NCI-H226 (cell line): ENCODE results near the gene PFN3.
A peak's percentile ranks its signal among the peaks of the same experiment; 100 is the strongest.
"Not testable (repeated sequence)": the region's sequence is repeated elsewhere in the genome, so short reads cannot be mapped to it uniquely, and the experiment has no call there.

Experiments
- DNase-seq: peaks from one replicate; pipeline ENCODE4 v3.0.0-alpha.2; 2015

Gene PFN3

GRCh38 chr5:177390363-177391300 lies 9.8 kb downstream of the PFN3 start:
- DNase-seq, result peak; percentile 58

- peak; percentile 86 for DNase-seq
Observed at GRCh38 chr5:177389241-177390169, 11.0 kb downstream of the PFN3 start.

GRCh38 chr5:177388521-177389052 lies 11.9 kb downstream of the PFN3 start:
- DNase-seq, result no peak

- no peak for DNase-seq
Observed at GRCh38 chr5:177387405-177387804, 13.1 kb downstream of the PFN3 start.

- DNase-seq, result no peak
Observed at GRCh38 chr5:177386542-177386941, 13.9 kb downstream of the PFN3 start.

- DNase-seq, result no peak
Observed at GRCh38 chr5:177385720-177386119, 14.7 kb downstream of the PFN3 start.

- DNase-seq, result no peak
Observed at GRCh38 chr5:177384134-177384533, 16.3 kb downstream of the PFN3 start, which contains the start of gene SLC34A1. TSS of gene SLC34A1 (plus strand) at chr5:177384434. CDS start at chr5:177385742, 1,308 bp downstream.

GRCh38 chr5:177383181-177383580 lies 17.3 kb downstream of the PFN3 start:
- no peak for DNase-seq

- no peak for DNase-seq
Observed at GRCh38 chr5:177382423-177383029, 17.9 kb downstream of the PFN3 start.

- no peak for DNase-seq
Observed at GRCh38 chr5:177380805-177381126, 19.7 kb downstream of the PFN3 start.

GRCh38 chr5:177378884-177379883 lies 21.3 kb downstream of the PFN3 start:
- DNase-seq, result no peak

GRCh38 chr5:177377851-177378776 lies 22.3 kb downstream of the PFN3 start:
- no peak for DNase-seq

GRCh38 chr5:177376107-177376506 lies 24.4 kb downstream of the PFN3 start:
- no peak for DNase-seq

- DNase-seq, result not testable (repeated sequence)
Observed at GRCh38 chr5:177375516-177375915, 24.9 kb downstream of the PFN3 start.

GRCh38 chr5:177374211-177374610 lies 26.2 kb downstream of the PFN3 start:
- no peak for DNase-seq

- no peak for DNase-seq
Observed at GRCh38 chr5:177373806-177374205, 26.7 kb downstream of the PFN3 start.

- no peak for DNase-seq
Observed at GRCh38 chr5:177372910-177373309, 27.6 kb downstream of the PFN3 start.

- no peak for DNase-seq
Observed at GRCh38 chr5:177372034-177372896, 28.2 kb downstream of the PFN3 start.
